ENCODE data around the gene OR51E1.

The OR51E1 gene

GRCh38 chr11:4639931-4640330 lies 3.9 kb upstream of the OR51E1 start:
- no peak for ATAC-seq
- TF ChIP-seq ZNF8 (CRISPR knock-in tag; IDR thresholded peaks at IDR 0.05) (no peak), PATZ1 (CRISPR knock-in tag; IDR thresholded peaks at IDR 0.05; ENCODE audit: borderline replicate concordance) (no peak), PPARA (CRISPR knock-in tag; IDR thresholded peaks at IDR 0.05; ENCODE audit: borderline replicate concordance) (no peak), RARB (CRISPR knock-in tag; IDR thresholded peaks at IDR 0.05) (no peak), SNAI2 (CRISPR knock-in tag; IDR thresholded peaks at IDR 0.05) (no peak)

- TF ChIP-seq GLIS3 (CRISPR knock-in tag; IDR thresholded peaks at IDR 0.05): no peak
- TF ChIP-seq POU6F1 (CRISPR knock-in tag; IDR thresholded peaks at IDR 0.05; ENCODE audit: borderline replicate concordance, low read depth): no peak
- TF ChIP-seq SNAI2 (CRISPR knock-in tag; IDR thresholded peaks at IDR 0.05): no peak
- TF ChIP-seq ZC3H10 (CRISPR knock-in tag; IDR thresholded peaks at IDR 0.05): no peak
- no peak for TF ChIP-seq PATZ1 (CRISPR knock-in tag; IDR thresholded peaks at IDR 0.05; ENCODE audit: borderline replicate concordance)
- TF ChIP-seq PPARA (CRISPR knock-in tag; IDR thresholded peaks at IDR 0.05; ENCODE audit: borderline replicate concordance): no peak
- no peak for TF ChIP-seq CREB5 (CRISPR knock-in tag; IDR thresholded peaks at IDR 0.05; ENCODE audit: low read depth)
- no peak for TF ChIP-seq ZFP30 (CRISPR knock-in tag; IDR thresholded peaks at IDR 0.05)
- TF ChIP-seq ZNF565 (CRISPR knock-in tag; conservative IDR thresholded peaks at IDR 0.05; ENCODE audit: low read depth): no peak
- TF ChIP-seq RARB (CRISPR knock-in tag; IDR thresholded peaks at IDR 0.05): no peak
- no peak for TF ChIP-seq ZNF70 (CRISPR knock-in tag; IDR thresholded peaks at IDR 0.05)
- no peak for TF ChIP-seq TCF4 (CRISPR knock-in tag; IDR thresholded peaks at IDR 0.05; ENCODE audit: borderline replicate concordance)
- ATAC-seq: no peak
Observed at GRCh38 chr11:4641501-4641900, 2.3 kb upstream of the OR51E1 start.

GRCh38 chr11:4642043-4642442 lies 1.7 kb upstream of the OR51E1 start:
- ATAC-seq: no peak
- TF ChIP-seq POU6F1 (CRISPR knock-in tag; IDR thresholded peaks at IDR 0.05; ENCODE audit: borderline replicate concordance, low read depth) (no peak), ZFP30 (CRISPR knock-in tag; IDR thresholded peaks at IDR 0.05) (no peak), TSHZ2 (CRISPR knock-in tag; IDR thresholded peaks at IDR 0.05) (no peak), ZC3H10 (CRISPR knock-in tag; IDR thresholded peaks at IDR 0.05) (no peak), PPARA (CRISPR knock-in tag; IDR thresholded peaks at IDR 0.05; ENCODE audit: borderline replicate concordance) (no peak), ZFP3 (CRISPR knock-in tag; IDR thresholded peaks at IDR 0.05) (no peak), ZNF565 (CRISPR knock-in tag; conservative IDR thresholded peaks at IDR 0.05; ENCODE audit: low read depth) (no peak), ISL1 (CRISPR knock-in tag; IDR thresholded peaks at IDR 0.05) (no peak), CSDC2 (CRISPR knock-in tag; IDR thresholded peaks at IDR 0.05) (no peak), TCF4 (CRISPR knock-in tag; IDR thresholded peaks at IDR 0.05; ENCODE audit: borderline replicate concordance) (no peak), PATZ1 (CRISPR knock-in tag; IDR thresholded peaks at IDR 0.05; ENCODE audit: borderline replicate concordance) (no peak), ESRRG (CRISPR knock-in tag; IDR thresholded peaks at IDR 0.05) (no peak), SNAI2 (CRISPR knock-in tag; IDR thresholded peaks at IDR 0.05) (no peak)

Data from SK-N-SH treated with all-trans-retinoic acid at 6 μM for 48 hours (cell line).